Measurements from ENCODE around the gene CYTH3.

CYTH3 gene

GRCh38 chr7:6272481-6273323 lies at the start of gene CYTH3:
Gene CYTH3 (minus strand): TSS chr7:6272624. CDS start chr7:6272507, 117 bp downstream.
- TF ChIP-seq, protein P1, sequence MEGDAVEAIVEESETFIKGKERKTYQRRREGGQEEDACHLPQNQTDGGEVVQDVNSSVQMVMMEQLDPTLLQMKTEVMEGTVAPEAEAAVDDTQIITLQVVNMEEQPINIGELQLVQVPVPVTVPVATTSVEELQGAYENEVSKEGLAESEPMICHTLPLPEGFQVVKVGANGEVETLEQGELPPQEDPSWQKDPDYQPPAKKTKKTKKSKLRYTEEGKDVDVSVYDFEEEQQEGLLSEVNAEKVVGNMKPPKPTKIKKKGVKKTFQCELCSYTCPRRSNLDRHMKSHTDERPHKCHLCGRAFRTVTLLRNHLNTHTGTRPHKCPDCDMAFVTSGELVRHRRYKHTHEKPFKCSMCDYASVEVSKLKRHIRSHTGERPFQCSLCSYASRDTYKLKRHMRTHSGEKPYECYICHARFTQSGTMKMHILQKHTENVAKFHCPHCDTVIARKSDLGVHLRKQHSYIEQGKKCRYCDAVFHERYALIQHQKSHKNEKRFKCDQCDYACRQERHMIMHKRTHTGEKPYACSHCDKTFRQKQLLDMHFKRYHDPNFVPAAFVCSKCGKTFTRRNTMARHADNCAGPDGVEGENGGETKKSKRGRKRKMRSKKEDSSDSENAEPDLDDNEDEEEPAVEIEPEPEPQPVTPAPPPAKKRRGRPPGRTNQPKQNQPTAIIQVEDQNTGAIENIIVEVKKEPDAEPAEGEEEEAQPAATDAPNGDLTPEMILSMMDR (conservative IDR thresholded peaks at IDR 0.05; ENCODE audit: low read depth, low read length), result no peak
- DNase-seq (ENCODE audit: low read depth), result peak; percentile 76
- H3K4me3 ChIP-seq (ENCODE audit: low read depth, low read length), result peak within 1 kb of the TSS; percentile 70

DNA sequence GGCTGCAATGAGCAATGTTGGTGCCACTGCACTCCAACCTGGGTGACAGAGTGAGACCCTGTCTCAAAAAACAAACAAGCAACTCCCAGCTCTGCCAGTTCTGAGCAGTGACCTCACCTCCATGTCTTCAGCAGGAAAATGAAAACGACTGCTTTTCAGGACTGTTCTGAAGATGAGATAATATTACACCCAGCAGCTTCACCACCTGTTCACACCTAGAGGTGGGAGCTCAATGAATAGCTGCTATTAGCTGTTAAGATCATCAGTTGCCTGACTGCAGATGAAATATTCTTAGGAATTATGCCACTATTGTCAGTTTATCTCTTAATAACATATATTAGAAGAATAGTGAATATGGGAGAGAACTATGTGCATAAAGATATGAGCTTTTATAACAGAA lies 48.4 kb upstream of the CYTH3 start:
- no peak overlapping the region for H3K4me3 ChIP-seq (ENCODE audit: low read depth, low read length)
- no peak for DNase-seq (ENCODE audit: low read depth)
- TF ChIP-seq, protein P1 (conservative IDR thresholded peaks at IDR 0.05; ENCODE audit: low read depth, low read length), result no peak

DNA sequence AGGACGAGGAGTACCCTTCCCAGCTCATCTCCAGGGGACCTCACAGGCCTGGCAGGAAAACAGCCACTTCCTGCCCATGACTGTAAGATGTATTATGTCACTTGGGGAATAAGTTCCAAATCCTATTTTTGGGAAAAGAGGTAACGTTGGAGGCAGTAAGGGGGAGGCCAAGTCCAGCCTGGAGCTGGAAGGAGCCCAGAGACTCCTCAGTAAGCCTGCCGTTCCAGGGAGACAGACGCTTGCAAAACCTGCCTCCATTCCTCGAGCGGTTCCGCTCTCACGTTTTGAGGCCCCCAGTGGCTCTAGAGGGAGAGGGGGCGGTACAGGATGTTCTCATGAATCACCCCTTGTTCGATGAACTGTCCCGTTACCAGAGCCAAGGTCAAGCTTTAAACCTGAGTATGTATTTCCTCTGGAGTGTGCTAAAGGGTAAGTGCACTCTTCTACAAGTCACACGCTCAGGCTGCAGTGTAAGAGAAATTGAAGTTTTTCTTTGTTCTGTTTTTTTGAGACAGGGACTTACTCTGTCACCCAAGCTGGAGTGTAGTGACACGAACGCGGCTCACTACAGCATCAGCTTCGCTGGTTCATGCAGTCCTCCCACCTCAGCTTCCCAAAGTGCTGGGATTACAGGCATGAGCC lies 45.5 kb upstream of the CYTH3 start:
- DNase-seq (ENCODE audit: low read depth), result peak; percentile 88
- H3K4me3 ChIP-seq (ENCODE audit: low read depth, low read length), result peak overlapping the region; percentile 4
- TF ChIP-seq, protein P1 (conservative IDR thresholded peaks at IDR 0.05; ENCODE audit: low read depth, low read length), result no peak

DNA sequence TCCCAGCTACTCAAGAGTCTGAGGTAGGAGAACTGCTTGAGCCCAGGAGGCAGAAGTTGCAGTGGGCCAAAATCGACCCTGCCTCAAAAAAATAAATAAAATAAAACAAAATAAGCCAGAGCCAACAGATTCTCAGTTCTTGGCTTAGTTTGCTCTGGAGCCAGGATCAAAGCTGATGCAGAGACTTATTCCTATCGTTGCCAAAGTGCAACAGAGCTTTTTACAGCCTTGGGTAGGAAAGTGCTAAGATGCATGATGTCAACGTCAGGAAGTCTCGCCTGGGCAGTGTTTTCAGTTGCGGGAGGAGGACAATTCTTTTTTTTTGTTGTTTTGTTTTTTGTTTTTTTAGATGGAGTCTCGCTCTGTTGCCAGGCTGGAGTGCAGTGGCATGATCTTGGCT lies 43.8 kb upstream of the CYTH3 start:
- TF ChIP-seq, protein P1 (conservative IDR thresholded peaks at IDR 0.05; ENCODE audit: low read depth, low read length), result no peak
- DNase-seq (ENCODE audit: low read depth), result no peak
- no peak overlapping the region for H3K4me3 ChIP-seq (ENCODE audit: low read depth, low read length)

GRCh38 chr7:6315746-6316145 lies 43.3 kb upstream of the CYTH3 start:
- H3K4me3 ChIP-seq (ENCODE audit: low read depth, low read length), result no peak overlapping the region
- DNase-seq (ENCODE audit: low read depth), result no peak
- TF ChIP-seq, protein P1 (conservative IDR thresholded peaks at IDR 0.05; ENCODE audit: low read depth, low read length), result no peak

- TF ChIP-seq, protein P1 (conservative IDR thresholded peaks at IDR 0.05; ENCODE audit: low read depth, low read length), result no peak
- no peak overlapping the region for H3K4me3 ChIP-seq (ENCODE audit: low read depth, low read length)
- no peak for DNase-seq (ENCODE audit: low read depth)
These were observed 38.0 kb upstream of the CYTH3 start for GRCh38 chr7:6310271-6310993.
